Middle frontal gyrus (tissue), 1 donor: ENCODE measurements around the gene SSU72.
A peak's percentile ranks its signal among the peaks of the same experiment; 100 is the strongest.
"Not testable (repeated sequence)": the region's sequence is repeated elsewhere in the genome, so short reads cannot be mapped to it uniquely, and the experiment has no call there.

Experiments used
- DNase-seq: peaks from one replicate; pipeline ENCODE4 v3.0.0-alpha.2; 2015; ENCODE audit warnings: low spot score; ENCODE audit errors: extremely low spot score

Gene SSU72

GRCh38 chr1:1529321-1529720 is 45.3 kb downstream of the SSU72 start:
- no peak for DNase-seq

DNA sequence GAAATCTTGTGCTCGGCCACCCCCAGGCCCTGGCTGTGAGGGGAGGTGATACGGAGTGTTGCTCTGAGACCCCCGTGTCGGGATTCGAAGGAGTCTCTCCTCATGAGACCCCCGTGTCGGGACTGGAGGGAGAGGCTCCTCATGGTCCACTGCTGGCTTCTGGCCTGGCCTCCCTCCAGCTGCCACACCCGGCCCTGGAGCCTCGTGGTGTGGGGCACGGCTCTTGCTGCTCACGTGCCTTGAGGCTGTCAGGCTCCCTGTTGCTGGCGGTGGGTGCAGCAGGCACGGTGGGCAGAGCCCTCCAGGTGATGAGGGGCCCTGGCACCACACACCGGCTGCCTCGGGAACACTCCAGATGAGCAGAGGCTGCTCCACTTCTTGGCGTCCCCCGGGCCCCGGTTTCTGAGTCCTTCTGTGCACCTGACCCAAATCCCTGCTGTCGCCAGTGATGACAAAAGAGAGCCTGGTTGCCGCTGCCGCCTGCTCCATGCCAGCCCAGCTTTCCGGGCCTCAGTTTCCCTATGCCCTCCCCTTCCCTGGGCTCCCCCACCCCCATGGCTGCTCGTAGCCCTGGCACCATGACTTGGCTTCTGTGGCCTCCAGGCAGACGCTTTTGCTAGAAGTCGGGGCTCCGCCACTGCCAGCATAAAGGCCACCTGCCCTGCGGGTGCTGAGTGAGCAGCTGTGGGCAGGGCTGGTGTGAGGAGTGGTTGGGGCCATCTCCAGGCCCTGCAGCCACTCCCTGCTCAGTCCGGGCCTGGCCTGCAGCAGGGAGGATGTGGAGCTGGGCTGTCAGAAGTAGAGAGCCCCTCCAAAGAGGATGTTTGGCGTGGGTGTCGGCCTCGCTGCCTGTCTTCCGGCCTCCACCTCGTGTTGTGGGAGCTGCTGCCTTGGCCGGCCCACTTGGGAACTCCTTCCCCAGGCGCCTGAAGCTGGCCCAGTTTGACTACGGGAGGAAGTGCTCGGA is 46.1 kb downstream of the SSU72 start:
- no peak for DNase-seq

DNA sequence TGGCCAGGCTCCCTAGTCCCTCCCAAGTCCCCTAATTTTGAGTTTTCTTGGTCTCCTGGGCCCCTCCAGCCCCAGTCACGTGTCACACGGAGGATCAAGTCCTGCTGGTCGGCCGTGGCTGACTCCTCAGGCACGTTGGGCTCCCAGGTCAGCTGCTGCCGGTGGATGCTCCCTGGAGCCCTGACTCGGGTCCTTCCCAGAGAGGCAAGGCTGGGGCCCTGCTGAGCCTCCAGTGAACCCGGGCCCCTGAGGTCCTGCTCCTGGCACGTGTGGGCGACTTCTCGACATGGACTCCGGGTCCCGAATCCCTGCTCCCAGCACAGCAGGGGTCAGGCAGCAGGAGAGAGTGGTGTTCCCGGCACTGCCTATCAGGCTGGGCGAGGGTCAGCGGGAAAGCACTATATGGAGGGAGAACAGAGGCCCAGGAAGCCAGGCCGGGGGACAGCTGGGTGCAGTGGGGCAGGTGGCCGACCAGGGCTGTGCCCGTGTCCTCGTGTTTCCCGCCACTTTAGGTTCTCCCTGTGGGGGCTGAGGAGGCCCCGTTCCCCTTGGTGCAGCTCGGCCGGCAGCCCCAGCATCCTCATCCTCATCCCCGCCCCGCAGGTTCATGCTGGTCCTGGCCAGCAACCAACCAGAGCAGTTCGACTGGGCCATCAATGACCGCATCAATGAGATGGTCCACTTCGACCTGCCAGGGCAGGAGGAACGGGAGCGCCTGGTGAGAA is 47.4 kb downstream of the SSU72 start:
- DNase-seq: no peak

GRCh38 chr1:1526476-1526875 is 48.2 kb downstream of the SSU72 start:
- not testable (repeated sequence) for DNase-seq

DNA sequence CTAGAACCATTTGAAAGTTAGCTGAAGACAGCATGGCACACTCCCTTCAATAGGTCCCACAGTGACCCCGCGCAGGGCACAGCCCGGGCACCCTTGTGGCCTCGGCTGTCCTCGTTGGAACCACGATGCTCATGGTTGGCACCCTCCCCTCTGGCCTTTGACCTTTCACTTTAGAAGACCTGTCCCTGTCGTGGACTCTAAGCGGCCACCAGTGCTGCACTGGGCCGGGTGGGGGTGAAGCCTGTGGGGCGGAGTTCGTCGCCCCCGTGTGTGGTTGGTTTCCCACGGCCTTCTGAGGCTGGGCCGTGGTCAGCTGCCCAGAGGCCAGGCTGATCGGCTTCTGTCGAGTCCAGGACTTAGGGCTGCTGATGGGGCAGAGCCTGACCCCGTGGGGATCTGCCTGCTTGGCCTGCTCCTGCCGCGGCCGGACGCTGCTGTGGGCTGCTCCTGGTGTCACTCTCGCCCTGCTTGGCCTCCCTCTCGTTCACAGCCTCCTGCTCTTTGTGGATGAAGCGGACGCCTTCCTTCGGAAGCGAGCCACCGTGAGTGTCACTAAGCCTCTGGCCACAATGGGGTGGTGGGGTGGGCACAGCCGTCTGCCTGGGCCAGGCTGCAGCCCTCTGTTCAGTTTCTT is 49.8 kb downstream of the SSU72 start:
- DNase-seq: not testable (repeated sequence)

DNA sequence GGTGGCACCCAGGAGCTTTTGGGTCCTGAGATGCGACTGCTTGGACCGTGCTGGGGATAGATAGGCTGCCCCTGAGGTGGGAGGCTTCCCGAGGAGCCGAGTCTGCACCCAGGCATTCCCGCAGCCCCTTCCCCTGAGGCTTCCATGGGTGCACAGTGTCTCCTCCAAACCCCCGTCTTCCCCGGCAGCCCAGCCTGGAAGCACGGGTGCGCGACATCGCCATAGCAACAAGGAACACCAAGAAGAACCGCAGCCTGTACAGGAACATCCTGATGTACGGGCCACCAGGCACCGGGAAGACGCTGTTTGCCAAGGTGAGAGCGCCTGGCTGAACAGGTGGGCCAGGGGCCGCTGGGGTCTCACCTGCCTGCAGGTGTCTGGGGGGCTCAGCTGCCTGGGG is 51.0 kb downstream of the SSU72 start:
- DNase-seq: not testable (repeated sequence)

DNA sequence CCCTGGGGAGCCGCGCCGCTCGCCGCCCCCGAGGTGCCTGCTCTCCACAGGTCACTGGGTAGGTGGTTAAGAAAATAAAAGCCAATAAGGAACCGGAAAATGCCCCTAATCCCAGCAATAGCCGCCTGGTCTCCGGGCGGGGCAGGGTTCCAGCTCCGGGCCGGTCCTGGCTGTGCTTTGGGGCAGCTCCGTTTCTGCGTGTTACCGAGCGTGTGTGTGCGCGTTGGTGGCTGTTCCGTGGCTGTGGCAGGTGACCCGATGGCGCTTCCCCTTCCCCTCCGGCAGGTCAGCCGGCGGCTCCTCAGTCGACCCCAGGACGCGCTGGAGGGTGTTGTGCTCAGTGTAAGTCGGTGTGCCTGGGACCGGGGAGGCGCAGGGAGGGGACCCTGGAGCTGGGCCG is 51.4 kb downstream of the SSU72 start:
- not testable (repeated sequence) for DNase-seq

- not testable (repeated sequence) for DNase-seq
These were observed 52.1 kb downstream of the SSU72 start for GRCh38 chr1:1522536-1522935.

DNA sequence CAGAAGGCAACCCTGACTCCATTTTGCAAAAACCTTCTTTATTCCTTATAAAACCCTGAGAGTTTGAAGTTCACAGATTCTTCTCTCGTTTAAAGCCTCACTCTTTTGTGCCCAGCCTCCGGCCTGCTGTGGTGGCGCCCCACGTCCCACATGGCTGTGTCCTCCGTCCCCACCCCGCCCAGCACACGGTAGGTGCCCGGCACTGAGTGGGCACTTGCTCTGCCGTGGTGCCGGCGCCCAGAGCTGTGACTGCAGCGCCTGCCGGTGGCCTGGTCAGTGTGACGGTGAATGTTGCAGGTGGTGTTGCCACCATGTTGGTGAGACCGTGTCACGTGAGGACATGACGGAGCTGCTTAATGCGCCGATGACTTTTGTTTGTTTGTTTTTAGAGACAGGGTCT is 53.3 kb downstream of the SSU72 start:
- DNase-seq: no peak

DNA sequence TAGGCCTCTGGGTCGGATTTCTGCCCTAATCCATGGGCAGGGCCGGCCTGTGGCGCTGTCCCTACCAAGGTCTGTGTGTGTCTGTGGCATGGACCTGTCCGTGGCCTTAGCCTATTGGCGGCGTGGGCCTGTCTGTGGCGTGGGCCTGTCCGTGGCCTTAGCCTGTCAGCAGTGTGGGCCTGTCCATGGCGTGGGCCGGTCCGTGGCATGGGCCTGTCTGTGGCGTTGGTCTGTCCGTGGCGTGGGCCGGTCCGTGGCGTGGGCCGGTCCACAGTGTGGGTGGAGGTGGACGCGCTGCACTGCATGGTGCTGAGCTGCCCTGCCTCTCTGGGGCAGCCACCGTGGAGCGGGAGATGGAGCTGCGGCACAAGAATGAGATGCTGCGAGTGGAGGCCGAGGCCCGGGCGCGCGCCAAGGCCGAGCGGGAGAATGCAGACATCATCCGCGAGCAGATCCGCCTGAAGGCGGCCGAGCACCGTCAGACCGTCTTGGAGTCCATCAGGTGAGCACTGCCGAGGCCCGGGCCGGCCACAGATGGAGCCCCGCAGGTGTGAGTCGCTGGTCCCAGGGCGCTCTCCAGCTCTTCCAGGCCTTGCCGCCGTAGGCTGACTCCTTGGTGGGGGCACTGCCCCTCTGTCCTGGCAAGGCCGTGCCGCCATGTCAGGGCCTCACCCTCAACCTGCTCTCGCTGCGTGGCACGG is 54.7 kb downstream of the SSU72 start:
- DNase-seq: not testable (repeated sequence)

DNA sequence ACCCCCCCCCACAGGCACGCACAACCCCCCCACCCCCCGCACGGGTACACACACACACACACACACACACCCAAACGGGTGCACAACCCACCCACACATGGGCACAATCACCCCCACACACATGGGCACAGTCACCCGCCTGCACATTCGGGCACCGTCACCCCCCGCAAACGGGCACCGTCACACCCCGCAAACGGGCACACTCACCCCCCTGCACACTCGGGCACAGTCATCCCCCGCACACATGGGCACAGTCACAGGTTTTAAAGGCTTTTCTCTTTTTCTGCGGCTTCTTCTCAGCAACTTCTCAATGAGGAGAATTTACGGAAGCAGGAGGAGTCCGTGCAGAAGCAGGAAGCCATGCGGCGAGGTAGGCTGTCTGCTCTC is 56.0 kb downstream of the SSU72 start:
- DNase-seq: not testable (repeated sequence)

DNA sequence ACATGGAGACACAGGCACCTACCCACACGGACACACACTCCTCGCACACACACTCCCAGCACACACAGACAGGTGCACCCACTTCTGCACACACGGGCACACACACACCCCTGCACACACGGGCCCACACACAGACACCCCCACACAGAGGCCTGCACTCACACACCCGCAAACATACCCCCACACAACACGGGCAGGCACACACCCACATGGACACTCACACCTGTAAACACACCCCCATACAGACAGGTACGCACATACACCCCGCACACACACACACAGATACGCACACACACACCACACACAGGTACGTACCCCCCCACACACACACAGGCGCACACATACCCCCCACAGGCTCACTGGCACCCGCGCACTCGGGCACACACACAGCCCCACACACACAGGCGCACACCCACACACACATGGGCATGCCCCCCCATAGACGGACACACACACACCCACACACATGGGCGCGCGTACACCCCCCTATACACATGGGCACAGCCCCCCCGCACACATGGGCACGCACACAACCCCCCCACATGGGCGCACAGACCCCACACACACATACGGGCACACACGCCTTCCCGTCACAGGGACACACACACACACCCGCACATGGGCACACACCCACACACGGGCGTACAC is 56.6 kb downstream of the SSU72 start:
- no peak for DNase-seq

DNA sequence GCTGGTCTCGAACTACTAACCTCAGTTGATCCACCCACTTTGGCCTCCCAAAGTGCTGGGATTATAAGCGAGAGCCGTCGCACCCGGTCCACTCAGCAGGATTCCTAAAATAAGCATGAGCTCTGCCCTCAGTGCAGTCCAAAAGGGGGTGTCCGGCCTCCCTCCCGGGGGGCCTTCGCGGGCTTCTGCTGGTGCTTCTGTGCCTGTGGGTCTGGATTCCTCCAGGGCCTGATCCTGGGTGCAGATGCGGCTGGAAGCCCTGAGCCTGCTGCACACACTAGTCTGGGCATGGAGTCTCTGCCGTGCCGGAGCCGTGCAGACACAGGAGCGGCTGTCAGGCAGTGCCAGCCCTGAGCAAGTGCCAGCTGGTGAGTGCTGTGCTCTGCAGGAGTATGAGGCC is 57.7 kb downstream of the SSU72 start:
- DNase-seq: not testable (repeated sequence)

- DNase-seq: not testable (repeated sequence)
These were observed 60.3 kb downstream of the SSU72 start for GRCh38 chr1:1514376-1514775.

DNA sequence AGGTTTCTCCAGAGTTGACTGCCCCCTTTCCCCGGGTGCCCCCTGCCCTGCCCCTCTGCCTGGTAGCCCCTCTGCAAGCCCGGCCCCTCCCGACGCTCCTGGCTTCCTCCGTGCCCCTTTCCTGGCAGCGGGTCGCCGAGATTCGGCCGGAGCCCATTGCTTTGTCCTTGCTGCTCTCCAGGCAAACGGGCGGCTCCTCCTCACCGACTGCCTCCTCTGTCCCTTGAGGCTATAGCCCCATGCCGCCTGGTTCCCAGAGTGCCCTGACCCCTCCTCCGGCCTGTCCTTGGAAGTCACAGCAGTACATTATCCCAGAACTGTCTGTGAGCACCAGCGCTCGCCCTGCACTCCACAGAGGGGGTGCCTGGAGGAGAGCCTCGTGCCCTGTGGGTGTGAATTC is 61.0 kb downstream of the SSU72 start:
- DNase-seq: not testable (repeated sequence)

GRCh38 chr1:1512425-1512824 is 62.2 kb downstream of the SSU72 start:
- not testable (repeated sequence) for DNase-seq

DNA sequence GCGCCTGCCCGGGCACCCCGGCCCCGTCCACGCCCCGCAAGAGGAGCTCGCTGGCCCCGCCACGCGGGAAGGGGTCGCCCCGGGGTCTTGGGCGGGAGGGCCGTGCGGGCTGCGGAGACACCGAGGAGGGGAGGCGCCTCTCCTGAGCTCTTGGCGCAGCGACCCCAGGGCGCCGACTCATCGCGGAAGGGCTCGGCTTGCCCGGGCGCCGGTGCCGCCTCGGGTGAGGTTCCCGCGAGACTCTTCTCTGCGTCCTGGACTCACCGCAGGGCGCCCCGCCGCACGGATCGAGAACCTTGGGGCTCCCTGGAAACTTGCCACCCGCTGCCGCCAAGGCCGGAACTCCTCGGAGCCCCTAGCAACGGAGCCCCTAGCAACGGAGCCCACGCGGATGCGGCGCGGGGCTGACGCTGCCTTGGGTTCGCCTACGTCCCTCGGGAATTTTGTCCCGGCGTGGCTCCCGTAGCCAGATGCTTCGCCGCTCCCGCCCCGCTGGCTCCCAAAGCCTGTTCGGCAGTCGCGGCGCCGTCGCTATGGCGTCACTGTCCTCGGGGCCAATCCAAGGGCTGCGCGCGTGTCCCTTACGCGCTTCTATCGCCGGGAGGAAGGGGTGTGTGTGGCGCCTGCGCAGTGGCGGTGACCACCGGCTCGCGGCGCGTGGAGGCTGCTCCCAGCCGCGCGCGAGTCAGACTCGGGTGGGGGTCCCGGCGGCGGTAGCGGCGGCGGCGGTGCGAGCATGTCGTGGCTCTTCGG is 63.0 kb downstream of the SSU72 start, which contains the start of gene ATAD3A:
Gene ATAD3A, plus strand, starts transcription at position 630 of the 753 bp plus-strand sequence. Its CDS starts 107 bp downstream, at position 737.
- peak; percentile 95 for DNase-seq

GRCh38 chr1:1510912-1511532 is 63.6 kb downstream of the SSU72 start:
- DNase-seq: no peak

DNA sequence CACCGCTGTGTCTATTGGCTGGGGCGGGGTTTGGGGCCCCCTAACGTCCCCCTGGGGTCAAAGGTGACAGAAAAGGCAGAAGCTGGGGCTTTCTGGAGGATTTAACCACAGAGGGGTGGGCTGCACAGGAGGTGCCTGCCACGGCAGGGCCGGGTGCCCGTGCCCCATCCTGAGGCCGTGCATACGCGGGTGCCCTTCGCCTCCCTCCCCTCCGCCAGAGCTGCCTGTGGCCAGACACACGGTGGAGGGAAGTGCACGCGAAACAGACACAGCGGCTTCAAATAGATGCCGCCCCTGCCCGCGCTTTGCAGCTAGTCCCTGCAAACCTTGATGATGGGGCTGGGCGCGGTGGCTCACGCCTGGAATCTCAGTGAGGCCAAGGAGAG is 65.2 kb downstream of the SSU72 start:
- DNase-seq: not testable (repeated sequence)
